ENCODE results near the gene SPO11. TPM values are rescaled to one million over a fixed set of nuclear protein-coding genes. Genes with fewer than 3 reads are reported as not detected.

The SPO11 gene
- total RNA-seq, 6 donors from 2014 or later, result not detected

DNA sequence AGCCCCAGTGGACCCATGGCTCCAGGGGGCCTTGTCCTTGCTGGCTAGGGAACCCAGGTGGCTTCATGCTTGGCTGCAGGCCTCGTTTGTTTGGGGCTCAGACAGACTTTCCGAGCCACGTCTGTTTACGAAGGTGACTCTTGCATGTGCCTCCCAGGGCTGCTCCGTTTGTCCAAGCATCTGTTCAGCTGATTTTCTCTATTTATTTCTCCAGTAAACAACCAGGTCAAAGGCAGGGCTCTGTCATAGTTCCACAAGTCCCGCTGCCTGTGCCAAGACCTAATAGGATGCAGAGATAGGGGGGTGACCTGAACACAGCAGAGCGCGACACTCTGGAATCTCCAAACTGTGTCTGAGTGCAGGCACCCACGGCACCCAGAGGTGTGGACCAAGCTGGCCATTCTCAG, 12.8 kb upstream of the SPO11 start:
- H3K27me3 ChIP-seq, result no peaks in the 10 kb centered on the region
- no peak overlapping the region for H3K27ac ChIP-seq
- H3K4me3 ChIP-seq, result no peak overlapping the region
- H3K4me1 ChIP-seq, result no peaks in the 10 kb centered on the region
- ATAC-seq (ENCODE audit: low FRiP score in 2 of 2), result no peak
- H3K9me3 ChIP-seq, result no peaks in the 10 kb centered on the region
- no peaks in the 10 kb centered on the region for H3K36me3 ChIP-seq
- no peak for TF ChIP-seq EP300 (IDR thresholded peaks at IDR 0.05)
- TF ChIP-seq POLR2AphosphoS5 (IDR thresholded peaks at IDR 0.05), result no peak
- no peak for DNase-seq
- 77% methylated on average over 9 of the region's 9 CpGs for WGBS, 2 donors

GRCh38 chr20:57317316-57317788, 12.3 kb upstream of the SPO11 start:
- Histone ChIP-seq H3K36me3 (no peaks in the 10 kb centered on the region), H3K4me3 (no peak overlapping the region), H3K27ac (no peak overlapping the region), H3K4me1 (no peaks in the 10 kb centered on the region), H3K27me3 (no peaks in the 10 kb centered on the region), H3K9me3 (no peaks in the 10 kb centered on the region)
- TF ChIP-seq POLR2AphosphoS5 (IDR thresholded peaks at IDR 0.05) (no peak), EP300 (IDR thresholded peaks at IDR 0.05) (no peak), POLR2A (IDR thresholded peaks at IDR 0.05) (no peak), CTCF (IDR thresholded peaks at IDR 0.05) (no peak)
- no peak for DNase-seq
- ATAC-seq (ENCODE audit: low FRiP score in 2 of 2), result no peak
- 81 to 85% methylated on average over 8 of the region's 8 CpGs for WGBS, 2 donors

DNA sequence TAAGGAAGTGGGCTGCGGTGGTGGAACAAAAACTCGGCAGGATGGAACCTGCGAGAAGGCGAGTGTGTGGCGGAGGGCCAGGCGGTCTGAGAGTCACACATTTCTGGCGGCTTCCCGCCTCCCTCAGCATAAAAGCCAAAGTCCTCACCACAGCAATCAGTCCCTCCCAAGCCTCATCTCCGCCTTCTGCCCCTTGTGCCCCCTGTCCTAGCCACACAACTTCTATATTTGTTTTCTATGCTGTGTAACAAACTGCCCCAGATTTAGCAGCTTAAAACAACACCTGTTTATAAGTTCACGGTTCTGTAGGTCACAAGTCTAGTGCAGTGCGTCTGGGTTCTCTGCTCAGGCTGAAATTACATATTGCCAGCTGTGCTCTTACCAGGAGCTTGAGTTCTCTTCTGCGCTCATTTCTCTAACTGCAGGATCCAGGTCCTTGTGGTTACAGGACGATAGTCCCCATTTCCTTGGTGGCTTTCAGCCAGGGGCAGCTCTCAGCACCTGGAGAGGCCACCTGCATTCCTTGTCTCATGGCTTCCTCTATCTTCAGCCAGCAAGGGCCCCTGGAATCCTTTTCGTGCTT, 11.7 kb upstream of the SPO11 start:
- WGBS, 2 donors, result 72 to 73% methylated on average over 14 of the region's 14 CpGs
- no peaks in the 10 kb centered on the region for H3K27me3 ChIP-seq
- ATAC-seq (ENCODE audit: low FRiP score in 2 of 2), result no peak
- H3K27ac ChIP-seq, result no peak overlapping the region
- H3K36me3 ChIP-seq, result no peaks in the 10 kb centered on the region
- H3K9me3 ChIP-seq, result no peaks in the 10 kb centered on the region
- DNase-seq, result peak in 1 of 2 donors; percentile 22
- H3K4me1 ChIP-seq, result no peaks in the 10 kb centered on the region
- H3K4me3 ChIP-seq, result no peak overlapping the region
- no peak for TF ChIP-seq CTCF (IDR thresholded peaks at IDR 0.05)
- TF ChIP-seq EP300 (IDR thresholded peaks at IDR 0.05), result no peak
- TF ChIP-seq POLR2AphosphoS5 (IDR thresholded peaks at IDR 0.05), result no peak
- no peak for TF ChIP-seq POLR2A (IDR thresholded peaks at IDR 0.05)

- no peak overlapping the region for H3K4me3 ChIP-seq
- H3K27ac ChIP-seq, result no peak overlapping the region
- ATAC-seq (ENCODE audit: low FRiP score in 2 of 2) (no peak), DNase-seq (no peak)
- no peaks in the 10 kb centered on the region for H3K4me1 ChIP-seq
- H3K9me3 ChIP-seq, result no peaks in the 10 kb centered on the region
- TF ChIP-seq POLR2AphosphoS5 (IDR thresholded peaks at IDR 0.05) (no peak), CTCF (IDR thresholded peaks at IDR 0.05) (no peak), EP300 (IDR thresholded peaks at IDR 0.05) (no peak)
- H3K27me3 ChIP-seq, result no peaks in the 10 kb centered on the region
- H3K36me3 ChIP-seq, result no peaks in the 10 kb centered on the region
- 93 to 97% methylated on average over 3 to 4 of the region's 4 CpGs for WGBS, 2 donors
These were observed 10.0 kb upstream of the SPO11 start for GRCh38 chr20:57319584-57319983.

- ATAC-seq (ENCODE audit: low FRiP score in 2 of 2) (no peak), DNase-seq (no peak)
- Histone ChIP-seq H3K27me3 (no peaks in the 10 kb centered on the region), H3K4me1 (no peaks in the 10 kb centered on the region), H3K27ac (no peak overlapping the region), H3K9me3 (no peaks in the 10 kb centered on the region), H3K4me3 (no peak overlapping the region), H3K36me3 (no peaks in the 10 kb centered on the region)
- WGBS, 2 donors, result 76 to 84% methylated on average over 3 of the region's 3 CpGs
- no peak for TF ChIP-seq EP300 (IDR thresholded peaks at IDR 0.05)
- TF ChIP-seq CTCF (IDR thresholded peaks at IDR 0.05), result no peak
- no peak for TF ChIP-seq POLR2A (IDR thresholded peaks at IDR 0.05)
- TF ChIP-seq POLR2AphosphoS5 (IDR thresholded peaks at IDR 0.05), result no peak
These were observed 9.2 kb upstream of the SPO11 start for GRCh38 chr20:57320358-57320757.
